NOMO-1 treated with dmso at 0.1 percent for 144 hours (cell line): Measurements from ENCODE around the gene PIK3R1.

ENCODE experiments used
- DNase-seq: peaks from one replicate; lab custom pipeline; 2025; ENCODE audit not compliant: unreplicated experiment; lab: John Stamatoyannopoulos, UW

Gene PIK3R1

GRCh38 chr5:68251386-68251785 lies 35.8 kb downstream of the PIK3R1 start:
- no peak for DNase-seq

DNA sequence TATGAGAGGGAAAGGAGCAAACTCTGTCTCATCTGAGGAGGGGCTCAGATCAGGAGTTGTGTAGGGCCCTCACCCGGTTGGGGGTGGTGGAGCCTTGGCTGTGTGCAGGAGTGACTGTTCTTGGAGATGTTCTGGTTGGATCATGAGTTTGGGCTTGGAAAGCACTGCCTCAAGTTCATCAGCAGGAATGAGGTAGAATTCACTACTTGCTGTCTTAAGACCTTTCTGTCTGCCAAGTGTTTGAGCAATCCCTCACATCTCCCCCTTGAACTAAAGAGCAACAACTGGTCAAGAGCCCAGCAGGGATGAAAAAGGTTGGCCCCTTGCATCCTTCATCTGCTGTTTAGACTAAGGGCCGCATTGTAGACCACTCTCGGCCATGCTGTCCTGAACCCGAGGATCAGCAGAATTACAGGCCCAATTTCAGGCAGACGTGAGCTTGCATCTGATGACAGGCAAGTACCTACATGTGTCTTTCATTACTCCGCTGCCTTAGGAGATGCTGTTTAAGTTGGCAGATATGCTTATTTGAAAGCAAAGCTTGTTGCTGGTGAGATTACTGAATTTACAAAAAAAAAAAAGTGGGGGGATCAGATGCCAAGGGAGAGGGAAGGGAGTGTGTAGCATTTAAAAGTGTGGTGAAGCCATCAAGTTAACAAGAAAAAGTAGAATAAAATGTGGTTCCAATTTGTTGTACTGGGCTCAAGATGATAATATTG lies 36.4 kb downstream of the PIK3R1 start:
- DNase-seq: no peak

GRCh38 chr5:68252673-68253623 lies 37.4 kb downstream of the PIK3R1 start:
- no peak for DNase-seq

GRCh38 chr5:68253624-68254585 lies 38.3 kb downstream of the PIK3R1 start:
- DNase-seq: no peak

GRCh38 chr5:68254810-68255209 lies 39.3 kb downstream of the PIK3R1 start:
- no peak for DNase-seq

DNA sequence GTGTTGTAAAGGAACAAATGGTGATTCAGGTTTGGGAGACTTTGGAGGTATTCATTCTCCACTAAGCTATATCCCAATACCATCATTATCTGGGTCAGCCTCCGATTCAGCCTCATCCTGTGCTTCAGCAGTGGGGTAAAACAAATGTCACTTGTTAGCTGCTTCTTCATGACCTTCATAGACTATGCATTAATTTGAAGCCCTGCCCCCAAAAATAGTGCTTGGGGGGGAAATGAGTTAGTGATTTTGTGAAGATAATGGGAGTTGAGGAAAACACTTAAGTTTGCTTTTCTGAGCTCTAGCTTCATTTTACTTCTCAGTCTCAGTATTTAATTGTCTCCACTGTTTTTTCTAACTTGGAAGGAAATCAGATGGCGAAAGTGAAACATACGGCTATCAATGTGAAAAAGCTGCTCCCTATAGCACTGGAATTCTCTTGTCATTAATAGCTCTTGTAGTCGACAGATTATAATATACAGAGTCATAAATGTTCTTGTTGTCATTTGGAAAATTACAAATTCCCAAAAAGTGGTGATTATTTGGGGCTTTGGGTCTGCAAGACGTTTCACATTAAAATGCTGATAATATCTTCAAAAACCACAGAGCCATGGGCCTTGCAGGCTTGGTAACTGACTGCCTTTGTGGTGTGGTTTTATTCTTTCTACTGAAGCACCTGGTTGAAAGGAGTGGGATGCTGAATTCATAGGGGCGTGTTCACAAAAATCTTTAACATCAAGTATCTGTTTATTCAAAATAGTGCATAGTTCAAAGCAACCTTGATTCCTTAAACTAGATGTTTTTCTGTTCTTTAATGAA lies 40.0 kb downstream of the PIK3R1 start:
- DNase-seq: no peak

DNA sequence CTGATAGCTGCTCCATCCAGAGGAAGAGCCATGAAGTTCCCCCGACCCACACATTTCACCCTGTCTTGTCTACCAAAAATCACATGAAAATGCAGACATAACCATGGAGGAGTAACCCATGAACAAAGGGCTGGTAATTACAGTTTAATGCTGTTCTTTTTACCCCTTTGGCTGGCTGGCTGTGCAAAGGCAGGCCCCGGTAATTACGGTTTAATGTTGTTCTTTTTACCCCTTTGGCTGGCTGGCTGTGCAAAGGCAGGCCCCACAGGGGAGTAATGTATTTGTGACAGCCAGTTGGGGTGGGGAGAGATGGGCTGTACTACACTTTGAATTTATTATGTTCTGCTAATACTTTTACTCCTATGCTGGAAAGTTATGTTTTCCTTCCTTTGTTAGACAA lies 41.7 kb downstream of the PIK3R1 start:
- no peak for DNase-seq

GRCh38 chr5:68258531-68258930 lies 43.0 kb downstream of the PIK3R1 start:
- no peak for DNase-seq

- DNase-seq: no peak
Measured at GRCh38 chr5:68259700-68260099, 44.1 kb downstream of the PIK3R1 start.

DNA sequence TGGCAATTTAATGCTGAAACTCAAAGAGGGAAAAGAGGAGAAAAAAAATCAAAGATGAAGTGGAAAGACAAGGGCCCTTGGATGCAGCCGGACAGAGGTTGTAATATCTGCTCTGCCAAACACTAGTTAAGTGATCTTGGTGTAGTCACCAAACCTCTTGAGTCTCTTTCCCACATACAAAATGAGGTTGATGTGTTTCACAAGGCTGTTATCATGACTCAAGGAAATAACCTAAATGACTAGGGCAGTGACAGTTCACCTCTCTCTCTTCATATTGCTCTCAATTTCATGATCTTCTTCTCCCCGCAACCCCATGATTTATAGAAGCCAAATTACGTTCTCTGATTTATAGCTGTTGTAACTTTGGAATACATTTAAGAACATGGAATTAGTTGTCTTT lies 44.9 kb downstream of the PIK3R1 start:
- DNase-seq: no peak

DNA sequence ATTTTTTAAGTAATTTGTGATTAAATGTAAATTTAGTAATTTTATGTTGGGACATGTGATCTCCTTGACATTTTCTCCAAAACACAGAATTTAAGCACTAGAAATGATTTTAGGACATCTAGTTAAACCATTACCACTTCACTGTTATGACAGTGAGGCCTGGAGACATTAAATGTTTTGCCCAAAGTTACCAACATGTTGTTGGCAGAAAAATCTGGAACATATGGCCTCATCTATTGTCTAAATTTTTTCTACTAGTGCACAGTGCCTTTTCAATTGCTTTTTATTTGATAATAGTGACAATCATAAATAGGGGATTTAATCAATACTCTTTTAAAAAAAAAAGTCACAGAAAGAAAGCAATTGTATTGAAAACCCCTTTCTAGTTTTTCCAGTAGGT lies 45.6 kb downstream of the PIK3R1 start:
- no peak for DNase-seq

DNA sequence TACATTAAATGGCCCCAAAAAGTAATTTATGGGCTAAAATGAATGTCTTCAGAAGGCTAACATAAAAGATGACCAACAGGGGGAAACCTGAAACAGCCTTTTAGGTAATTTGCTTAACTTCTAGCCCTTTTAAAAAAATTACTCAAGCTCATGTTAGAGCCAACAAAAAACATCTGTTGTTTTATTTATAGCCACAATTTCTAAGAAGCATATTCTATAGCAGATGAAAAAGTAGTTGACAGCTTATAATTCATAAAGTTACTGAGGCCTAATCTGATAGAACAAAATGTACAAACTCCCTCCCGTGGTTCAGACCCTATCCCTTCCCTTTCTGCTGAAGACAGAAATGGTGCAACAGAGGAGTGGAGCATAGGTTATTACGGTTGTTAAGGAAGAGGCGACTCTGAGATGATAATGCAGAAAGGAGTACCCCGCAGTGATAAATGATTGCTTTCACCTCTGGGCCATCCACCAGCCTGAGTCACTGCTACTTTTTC lies 46.1 kb downstream of the PIK3R1 start:
- DNase-seq: no peak

GRCh38 chr5:68264024-68264956 lies 48.7 kb downstream of the PIK3R1 start:
- DNase-seq: no peak

DNA sequence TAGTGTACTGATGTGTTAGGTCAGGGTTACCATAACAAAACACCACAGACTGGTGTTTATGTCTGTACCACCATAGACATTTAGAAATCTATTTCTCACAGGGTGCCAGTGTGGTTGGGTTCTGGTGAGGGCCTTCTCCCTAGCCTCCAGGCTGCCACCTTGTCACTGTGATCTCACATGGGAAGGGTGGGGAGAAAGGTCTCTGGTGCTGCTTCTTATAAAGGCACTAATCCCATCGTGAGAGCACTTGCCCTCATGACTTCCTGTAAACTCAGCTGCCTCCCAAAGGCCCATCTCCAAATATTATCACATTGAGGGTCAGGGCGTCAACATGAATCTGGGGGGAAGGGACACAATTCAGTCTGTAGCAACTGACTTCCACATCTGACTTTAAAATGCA lies 49.8 kb downstream of the PIK3R1 start:
- DNase-seq: no peak

DNA sequence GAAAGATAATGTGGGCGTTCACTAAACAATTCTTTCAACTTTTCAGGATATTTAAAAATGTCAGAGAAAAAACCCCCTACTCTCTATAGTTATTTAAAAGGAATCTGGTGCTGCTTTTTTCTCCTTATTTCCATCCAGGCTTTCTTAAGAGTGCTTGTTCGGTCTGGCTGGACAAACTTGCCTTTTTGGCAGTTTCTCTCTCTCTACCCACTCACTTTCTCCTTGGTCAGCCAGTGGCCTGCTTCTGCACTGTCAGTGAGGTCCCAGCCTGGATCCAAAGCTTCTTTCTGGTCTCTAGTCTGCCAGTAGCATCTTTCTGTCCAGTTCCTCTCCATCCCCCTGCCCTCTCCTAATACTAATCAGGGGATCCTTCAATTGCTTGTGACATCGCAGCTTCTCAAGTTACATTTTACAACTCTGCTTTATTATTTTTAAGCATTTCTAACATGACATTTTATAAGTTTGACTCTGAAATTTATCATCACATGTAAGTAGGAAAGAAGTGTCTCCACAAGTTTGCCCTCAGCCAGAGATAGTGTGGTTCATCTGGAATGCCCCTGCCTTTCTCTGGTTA lies 50.4 kb downstream of the PIK3R1 start:
- DNase-seq: no peak

GRCh38 chr5:68266457-68266856 lies 50.9 kb downstream of the PIK3R1 start:
- no peak for DNase-seq

- DNase-seq: no peak
Measured at GRCh38 chr5:68267066-68267465, 51.5 kb downstream of the PIK3R1 start.

GRCh38 chr5:68268101-68268851 lies 52.7 kb downstream of the PIK3R1 start:
- DNase-seq: no peak
